Epithelial cell of proximal tubule (primary cell): Measurements from ENCODE around the gene GTPBP2. TPM values are rescaled to one million over a fixed set of nuclear protein-coding genes. Genes with fewer than 3 reads are reported as not detected.

ENCODE experiments used
- DNase-seq: peaks from one replicate; pipeline ENCODE4 v3.0.0-alpha.2; 2011; ENCODE audit warnings: low read depth
- H3K4me3 ChIP-seq: 2 replicates; pipeline ENCODE4 v1.5.1; 2011; ENCODE audit warnings: low read depth, mild to moderate bottlenecking, low read length
- CTCF ChIP-seq: conservative IDR thresholded peaks from 2 replicates; pipeline ENCODE4 v1.5.1; 2012; ENCODE audit warnings: low read depth, mild to moderate bottlenecking, low read length
- total RNA-seq: library from RNA; depleted of rRNA; stranded (reverse); fragments of >200 nt; gene quantifications from 2 replicates; pipeline ENCODE4 v1.2.3, GENCODE V29; 2015

Gene GTPBP2
- total RNA-seq, 1 donor from 2014 or later, result 85.6 TPM

- H3K4me3 ChIP-seq, result no peak overlapping the region
- TF ChIP-seq CTCF, result no peak
- DNase-seq, result no peak
Observed at GRCh38 chr6:43623880-43624785, 4.9 kb downstream of the GTPBP2 start.

GRCh38 chr6:43622541-43622940 lies 6.5 kb downstream of the GTPBP2 start:
- no peak for TF ChIP-seq CTCF
- no peak for DNase-seq

GRCh38 chr6:43621836-43622180 lies 7.3 kb downstream of the GTPBP2 start:
- TF ChIP-seq CTCF, result no peak
- no peak overlapping the region for H3K4me3 ChIP-seq
- no peak for DNase-seq

More at GRCh38 chr6:43622541-43622940, 6.5 kb downstream of the GTPBP2 start:
- no peak overlapping the region for H3K4me3 ChIP-seq

GRCh38 chr6:43621078-43621835 lies 7.8 kb downstream of the GTPBP2 start:
- no peak for DNase-seq
- TF ChIP-seq CTCF, result no peak
- no peak overlapping the region for H3K4me3 ChIP-seq

- TF ChIP-seq CTCF, result no peak
- H3K4me3 ChIP-seq, result no peak overlapping the region
- no peak for DNase-seq
Observed at GRCh38 chr6:43616725-43617472, 12.2 kb downstream of the GTPBP2 start.

- no peak overlapping the region for H3K4me3 ChIP-seq
- no peak for TF ChIP-seq CTCF
- DNase-seq, result no peak
Observed at GRCh38 chr6:43614396-43614730, 14.7 kb downstream of the GTPBP2 start.
